ENCODE results near the gene TAS1R2. TPM values are rescaled to one million over a fixed set of nuclear protein-coding genes. Genes with fewer than 3 reads are reported as not detected.
A peak's percentile ranks its signal among the peaks of the same experiment; 100 is the strongest.

TAS1R2 gene
- total and polyA plus RNA-seq, 2 of the 13 experiments (the other 11 are each of a cell fraction or from before 2014, with no cell fraction given), result not detected

DNA sequence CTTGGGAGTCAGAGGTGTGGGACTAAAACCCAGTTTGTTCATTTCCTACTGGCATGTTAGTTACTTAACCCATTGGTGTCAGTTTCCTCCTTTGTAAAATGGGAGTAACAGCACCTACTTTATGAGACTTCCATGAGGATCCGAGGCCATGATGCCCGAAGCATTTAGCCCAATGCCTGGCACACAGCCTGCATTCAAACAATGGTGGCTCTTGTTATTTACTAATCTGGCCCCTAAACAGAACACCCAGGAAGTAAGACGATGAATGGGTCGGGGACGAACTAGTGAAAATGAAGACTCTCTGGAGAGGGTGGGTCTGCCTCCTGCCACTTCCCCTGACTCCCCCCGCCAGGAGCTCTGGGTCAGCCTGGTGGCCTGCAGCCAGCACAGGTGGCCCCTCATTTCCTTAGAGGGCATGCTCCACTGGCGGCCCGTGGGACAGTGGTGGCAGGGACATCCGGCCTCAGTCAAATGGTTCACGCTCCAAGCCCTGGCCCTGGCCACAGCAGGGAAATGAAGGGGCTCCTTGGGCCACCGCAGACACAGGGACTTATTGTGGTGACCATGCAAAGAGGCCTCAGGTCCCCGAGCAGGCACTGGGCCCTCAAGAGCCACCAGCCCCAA, 9.5 kb upstream of the TAS1R2 start:
- Histone ChIP-seq H3K79me2 (ENCODE audit: insufficient read depth, low read length) (no peaks in the 10 kb centered on the region), H3K36me3 (replicated peaks in 1 of 2; ENCODE audit: control insufficient read depth in 1 of 2, insufficient read depth in 2 of 2, low read length in 2 of 2) (peaks cover 8 to 16% of the 10 kb centered on the region in 2 experiments; a peak in 4 of 5 replicates), H3K27me3 (ENCODE audit: control insufficient read depth in 1 of 2, insufficient read depth in 2 of 2, low read length in 2 of 2) (peaks cover 1 to 28% of the 10 kb centered on the region in 2 experiments), H4K20me1 (ENCODE audit: insufficient read depth, low read length) (peaks cover 8% of the 10 kb centered on the region; the same call in 1 of the 2 replicates), H3K9me3 (ENCODE audit: low read length) (no peaks in the 10 kb centered on the region), H3K4me2 (ENCODE audit: low read depth, low read length) (no peak overlapping the region), H3K4me1 (ENCODE audit: insufficient read depth, low read length) (peaks cover 10% of the 10 kb centered on the region), H3K27ac (ENCODE audit: extremely low read length, insufficient read depth, low read length) (no peak overlapping the region), H2AFZ (ENCODE audit: low read length) (no peak overlapping the region), H3K9ac (ENCODE audit: insufficient read depth, low read depth, low read length) (no peak overlapping the region), H3K4me3 (replicated peaks in 1 of 3; ENCODE audit: insufficient read depth in 1 of 3, low read depth in 2 of 3, low read length in 3 of 3) (no peak overlapping the region)
- in situ Hi-C loops (cut with HindIII; ENCODE audit: extremely low pct_ligation_motif_present, low pct_unique_long_range_greater_than_20kb) (no loop called here), intact Hi-C loops (cut with micrococcal nuclease; ENCODE audit: unreplicated experiment) (no loop called here)
- peak; percentile 65 for TF ChIP-seq AGO2 (optimal IDR thresholded peaks at IDR 0.05; ENCODE audit: low read depth, low read length)
- no peak for TF ChIP-seq U2AF2 (IDR thresholded peaks at IDR 0.05; ENCODE audit: low read depth, low read length)
- 62% methylated on average over 7 of the region's 12 CpGs for whole genome bisulfite sequencing (ENCODE audit: low lambda C conversion rate)
- POLR2A ChIA-PET, result no interaction called here
- no TSS peak for BruUV-seq (replicated peaks)
- FAIRE-seq (no peak), DNase-seq (ENCODE audit: low spot score) (no peak), ATAC-seq (peak; percentile 7)
- CTCF ChIA-PET (ENCODE audit: low intra/inter-chr PET ratio, low total read pairs), result no interaction called here

DNA sequence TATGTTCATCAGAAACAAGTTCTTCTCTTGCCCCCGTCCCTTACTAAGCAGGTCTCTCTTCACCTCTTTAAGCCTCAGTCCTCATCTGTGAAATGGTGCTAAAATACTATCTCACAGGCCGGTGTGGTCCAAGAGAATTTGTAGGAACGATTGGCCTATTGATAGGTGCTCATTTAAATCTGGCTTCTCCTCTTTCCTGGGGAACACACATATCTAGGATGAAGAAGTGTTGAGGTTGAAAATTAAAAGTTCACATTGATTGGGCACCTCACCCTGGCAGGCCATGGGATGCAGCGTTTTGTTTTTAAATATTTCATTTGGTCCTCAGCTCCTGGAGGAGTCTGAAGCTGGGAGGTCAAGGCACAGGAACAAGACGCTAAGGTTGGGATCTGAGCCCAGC, 8.9 kb upstream of the TAS1R2 start:
- Histone ChIP-seq H4K20me1 (ENCODE audit: insufficient read depth, low read length) (peaks cover 8% of the 10 kb centered on the region; the same call in 1 of the 2 replicates), H3K4me2 (ENCODE audit: low read depth, low read length) (no peak overlapping the region), H3K9ac (ENCODE audit: insufficient read depth, low read depth, low read length) (no peak overlapping the region), H3K27me3 (ENCODE audit: control insufficient read depth in 1 of 2, insufficient read depth in 2 of 2, low read length in 2 of 2) (peaks cover 2 to 28% of the 10 kb centered on the region in 2 experiments), H3K4me1 (ENCODE audit: insufficient read depth, low read length) (peaks cover 10% of the 10 kb centered on the region), H3K9me3 (ENCODE audit: low read length) (no peaks in the 10 kb centered on the region), H3K27ac (ENCODE audit: extremely low read length, insufficient read depth, low read length) (no peak overlapping the region), H2AFZ (ENCODE audit: low read length) (no peak overlapping the region), H3K79me2 (ENCODE audit: insufficient read depth, low read length) (no peaks in the 10 kb centered on the region), H3K36me3 (replicated peaks in 1 of 2; ENCODE audit: control insufficient read depth in 1 of 2, insufficient read depth in 2 of 2, low read length in 2 of 2) (peaks cover 6 to 10% of the 10 kb centered on the region in 2 experiments; a peak in 4 of 5 replicates), H3K4me3 (replicated peaks in 1 of 3; ENCODE audit: insufficient read depth in 1 of 3, low read depth in 2 of 3, low read length in 3 of 3) (no peak overlapping the region)
- 71% methylated on average over 5 of the region's 5 CpGs for WGBS (ENCODE audit: low lambda C conversion rate)
- FAIRE-seq (no peak), ATAC-seq (no peak), DNase-seq (ENCODE audit: low spot score) (no peak)
- in situ Hi-C loops (cut with HindIII; ENCODE audit: extremely low pct_ligation_motif_present, low pct_unique_long_range_greater_than_20kb) (no loop called here), intact Hi-C loops (cut with micrococcal nuclease; ENCODE audit: unreplicated experiment) (no loop called here)
- BruUV-seq (replicated peaks), result no TSS peak
- CTCF ChIA-PET (ENCODE audit: low intra/inter-chr PET ratio, low total read pairs), result no interaction called here
- TF ChIP-seq ZFAT (CRISPR knock-in tag; conservative IDR thresholded peaks at IDR 0.05) (no peak), BCL6 (CRISPR knock-in tag; IDR thresholded peaks at IDR 0.05) (no peak), ELF3 (CRISPR knock-in tag; IDR thresholded peaks at IDR 0.05) (no peak), ZFX (CRISPR knock-in tag; IDR thresholded peaks at IDR 0.05; ENCODE audit: low read depth) (no peak), PCBP1 (IDR thresholded peaks at IDR 0.05; ENCODE audit: borderline replicate concordance, low read depth, low read length) (no peak), RBM39 (IDR thresholded peaks at IDR 0.05; ENCODE audit: low read depth, low read length, poor library complexity, severe bottlenecking) (no peak)
- TF ChIP-seq, protein P1, sequence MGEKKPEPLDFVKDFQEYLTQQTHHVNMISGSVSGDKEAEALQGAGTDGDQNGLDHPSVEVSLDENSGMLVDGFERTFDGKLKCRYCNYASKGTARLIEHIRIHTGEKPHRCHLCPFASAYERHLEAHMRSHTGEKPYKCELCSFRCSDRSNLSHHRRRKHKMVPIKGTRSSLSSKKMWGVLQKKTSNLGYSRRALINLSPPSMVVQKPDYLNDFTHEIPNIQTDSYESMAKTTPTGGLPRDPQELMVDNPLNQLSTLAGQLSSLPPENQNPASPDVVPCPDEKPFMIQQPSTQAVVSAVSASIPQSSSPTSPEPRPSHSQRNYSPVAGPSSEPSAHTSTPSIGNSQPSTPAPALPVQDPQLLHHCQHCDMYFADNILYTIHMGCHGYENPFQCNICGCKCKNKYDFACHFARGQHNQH (CRISPR knock-in tag; IDR thresholded peaks at IDR 0.05), result no peak
- TF ChIP-seq, protein P2, sequence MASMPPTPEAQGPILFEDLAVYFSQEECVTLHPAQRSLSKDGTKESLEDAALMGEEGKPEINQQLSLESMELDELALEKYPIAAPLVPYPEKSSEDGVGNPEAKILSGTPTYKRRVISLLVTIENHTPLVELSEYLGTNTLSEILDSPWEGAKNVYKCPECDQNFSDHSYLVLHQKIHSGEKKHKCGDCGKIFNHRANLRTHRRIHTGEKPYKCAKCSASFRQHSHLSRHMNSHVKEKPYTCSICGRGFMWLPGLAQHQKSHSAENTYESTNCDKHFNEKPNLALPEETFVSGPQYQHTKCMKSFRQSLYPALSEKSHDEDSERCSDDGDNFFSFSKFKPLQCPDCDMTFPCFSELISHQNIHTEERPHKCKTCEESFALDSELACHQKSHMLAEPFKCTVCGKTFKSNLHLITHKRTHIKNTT (CRISPR knock-in tag; IDR thresholded peaks at IDR 0.05), result no peak
- POLR2A ChIA-PET, result no interaction called here

Data from HepG2 (cell line).